ENCODE results near the gene CRYBA2.

- TF ChIP-seq POLR2A (IDR thresholded peaks at IDR 0.05) = no peak
- TF ChIP-seq CTCF (IDR thresholded peaks at IDR 0.05) = no peak
Measured at GRCh38 chr2:219038600-219038999, 45.4 kb upstream of the CRYBA2 start.
